GM21619 (cell line): ENCODE results near the gene KRT222.

Experiments used
- ATAC-seq: cut with Tn5 transposase; IDR thresholded peaks from one replicate; pipeline ENCODE4 v1.9.1; 2021; ENCODE audit not compliant: unreplicated experiment

KRT222 gene

GRCh38 chr17:40615841-40616476 lies 49.0 kb downstream of the KRT222 start:
- no peak for ATAC-seq

- ATAC-seq, result peak; percentile 53
Measured at GRCh38 chr17:40615068-40615840, 49.7 kb downstream of the KRT222 start.

GRCh38 chr17:40614431-40615067 lies 50.4 kb downstream of the KRT222 start:
- ATAC-seq, result peak; percentile 5

GRCh38 chr17:40613467-40614154 lies 51.4 kb downstream of the KRT222 start:
- ATAC-seq, result no peak

GRCh38 chr17:40612599-40613244 lies 52.3 kb downstream of the KRT222 start:
- no peak for ATAC-seq

DNA sequence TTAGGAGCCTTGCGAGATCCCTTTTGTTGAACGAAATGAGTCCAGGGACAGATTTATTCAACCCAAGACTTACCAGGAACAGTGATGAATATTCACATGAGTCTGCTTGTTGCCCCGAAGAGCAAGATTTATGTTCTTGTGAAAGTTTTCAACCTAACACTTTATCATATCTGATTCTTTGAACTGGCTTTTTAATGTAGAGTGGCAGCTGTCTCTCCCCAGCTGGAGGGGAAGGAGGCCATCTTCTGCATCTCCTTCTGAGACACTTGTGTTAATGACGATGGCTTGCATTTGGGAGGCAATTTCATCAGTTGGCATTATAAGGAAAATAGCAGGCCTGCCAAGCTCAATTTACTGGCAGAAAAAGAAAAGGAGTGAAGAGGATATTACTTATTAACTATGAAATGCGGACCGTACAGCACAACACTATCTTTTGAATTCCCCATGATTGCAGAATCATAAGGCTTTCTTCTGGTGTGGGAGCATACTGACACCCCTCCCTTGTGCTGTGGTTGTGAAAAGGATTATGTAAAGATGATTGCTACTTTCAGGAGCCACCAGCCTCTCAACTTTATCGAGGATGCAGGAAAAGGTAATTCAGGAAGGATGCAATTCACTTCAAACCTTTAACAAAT lies 53.0 kb downstream of the KRT222 start:
- no peak for ATAC-seq

DNA sequence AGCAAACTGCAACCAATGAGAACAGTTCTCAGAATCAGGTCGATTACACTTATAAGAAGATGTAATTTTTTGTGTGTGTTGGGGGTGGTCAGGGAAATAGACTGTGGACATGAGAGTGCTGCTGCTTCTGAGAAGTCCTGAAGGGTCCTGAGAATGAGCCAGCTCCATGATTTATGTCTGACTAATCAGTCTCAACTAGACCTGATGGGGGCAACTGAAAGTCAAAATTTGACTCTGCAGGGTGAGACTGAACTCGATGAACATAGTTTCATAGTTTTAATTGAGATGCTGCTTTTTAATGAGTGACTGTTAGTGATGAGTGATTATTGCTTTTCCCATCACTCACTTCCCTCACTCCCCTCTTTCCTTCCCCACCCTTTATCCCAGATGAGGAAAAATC lies 54.6 kb downstream of the KRT222 start:
- no peak for ATAC-seq

- no peak for ATAC-seq
Measured at GRCh38 chr17:40608061-40608581, 56.9 kb downstream of the KRT222 start.

- no peak for ATAC-seq
Measured at GRCh38 chr17:40607641-40608040, 57.3 kb downstream of the KRT222 start.

DNA sequence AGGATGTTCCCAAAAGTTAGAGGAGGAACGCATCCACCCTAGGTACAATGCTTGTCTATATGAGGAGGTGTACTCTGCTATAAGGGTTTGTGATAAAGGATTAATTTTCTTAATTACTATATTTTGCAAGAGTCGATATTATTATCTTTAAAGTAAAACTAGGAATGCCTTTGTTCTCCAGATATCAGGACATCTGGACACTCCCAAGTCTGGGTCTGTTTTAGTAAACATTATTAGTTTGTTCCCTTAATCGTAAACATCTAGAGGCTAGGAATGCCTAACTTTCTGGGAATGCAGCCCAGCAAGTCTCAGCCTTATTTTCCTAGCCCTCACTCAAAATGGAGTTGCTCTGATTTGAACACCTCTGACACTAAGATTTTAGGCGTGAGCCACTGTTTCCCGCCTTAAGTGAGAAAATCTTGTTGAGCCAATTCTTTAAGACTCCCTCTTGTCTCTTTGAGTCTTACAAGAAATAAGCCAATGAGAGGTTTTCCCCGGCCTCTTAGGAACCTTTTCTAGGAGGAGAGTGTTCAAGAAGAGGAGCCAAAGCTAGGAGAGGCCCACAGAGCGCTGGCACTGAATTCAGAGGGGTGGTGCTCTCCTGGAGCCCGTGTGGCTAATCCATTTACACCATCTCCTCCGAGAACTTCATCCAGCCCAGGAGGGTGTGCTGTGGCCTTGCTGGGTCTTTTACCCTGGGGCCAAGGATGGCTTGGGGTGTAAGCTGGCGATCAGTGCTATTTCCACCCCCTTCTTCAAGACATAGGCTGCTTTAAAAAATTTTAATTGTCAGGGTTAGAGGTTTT lies 58.2 kb downstream of the KRT222 start:
- no peak for ATAC-seq

GRCh38 chr17:40605306-40605705 lies 59.7 kb downstream of the KRT222 start:
- no peak for ATAC-seq
